Parathyroid adenoma (tissue), 2 donors: ENCODE data around the gene SUMF1.
A peak's percentile ranks its signal among the peaks of the same experiment; 100 is the strongest.

Source experiments
- H2AFZ ChIP-seq: fragments of 300-600 bp; sonication (generic); one replicate; pipeline ENCODE4 v1.7.0; 2017; ENCODE audit warnings: antibody characterized with exemption, mild to moderate bottlenecking
- H3K27ac ChIP-seq: fragments of 300-600 bp; sonication (generic); one replicate; pipeline ENCODE4 v1.7.0; 2017
- H3K27me3 ChIP-seq: fragments of 300-600 bp; sonication (generic); one replicate; pipeline ENCODE4 v1.7.0; 2017; ENCODE audit warnings: low read length; ENCODE audit not compliant: control insufficient read depth, insufficient read depth
- H3K36me3 ChIP-seq: fragments of 300-600 bp; sonication (generic); one replicate; pipeline ENCODE4 v1.7.0; 2017; ENCODE audit warnings: low read length; ENCODE audit not compliant: control insufficient read depth, insufficient read depth
- H3K4me1 ChIP-seq: fragments of 300-600 bp; sonication (generic); one replicate; pipeline ENCODE4 v1.7.0; 2017; ENCODE audit warnings: control low read depth
- H3K4me2 ChIP-seq: fragments of 300-600 bp; sonication (generic); one replicate; pipeline ENCODE4 v1.7.0; 2017; ENCODE audit warnings: low read length
- H3K4me3 ChIP-seq: fragments of 300-600 bp; sonication (generic); one replicate; pipeline ENCODE4 v1.7.0; 2017; ENCODE audit warnings: low read depth, low read length
- H3K79me2 ChIP-seq: fragments of 300-600 bp; sonication (generic); one replicate; pipeline ENCODE4 v1.7.0; 2017; ENCODE audit warnings: control low read depth
- H3K9ac ChIP-seq: fragments of 300-600 bp; sonication (generic); one replicate; pipeline ENCODE4 v1.7.0; 2017; ENCODE audit warnings: mild to moderate bottlenecking
- H3K9me3 ChIP-seq: fragments of 300-600 bp; sonication (generic); one replicate; pipeline ENCODE4 v1.7.0; 2017; ENCODE audit warnings: low read length; ENCODE audit not compliant: control insufficient read depth
- TF ChIP-seq, protein P1 (sequence below): fragments of 300-600 bp; sonication (generic); IDR thresholded peaks from one replicate; pipeline ENCODE4 v1.7.0; 2017; ENCODE audit warnings: antibody characterized with exemption, mild to moderate bottlenecking
- donor health status: primary hyperparathyroidism.

Gene SUMF1

DNA sequence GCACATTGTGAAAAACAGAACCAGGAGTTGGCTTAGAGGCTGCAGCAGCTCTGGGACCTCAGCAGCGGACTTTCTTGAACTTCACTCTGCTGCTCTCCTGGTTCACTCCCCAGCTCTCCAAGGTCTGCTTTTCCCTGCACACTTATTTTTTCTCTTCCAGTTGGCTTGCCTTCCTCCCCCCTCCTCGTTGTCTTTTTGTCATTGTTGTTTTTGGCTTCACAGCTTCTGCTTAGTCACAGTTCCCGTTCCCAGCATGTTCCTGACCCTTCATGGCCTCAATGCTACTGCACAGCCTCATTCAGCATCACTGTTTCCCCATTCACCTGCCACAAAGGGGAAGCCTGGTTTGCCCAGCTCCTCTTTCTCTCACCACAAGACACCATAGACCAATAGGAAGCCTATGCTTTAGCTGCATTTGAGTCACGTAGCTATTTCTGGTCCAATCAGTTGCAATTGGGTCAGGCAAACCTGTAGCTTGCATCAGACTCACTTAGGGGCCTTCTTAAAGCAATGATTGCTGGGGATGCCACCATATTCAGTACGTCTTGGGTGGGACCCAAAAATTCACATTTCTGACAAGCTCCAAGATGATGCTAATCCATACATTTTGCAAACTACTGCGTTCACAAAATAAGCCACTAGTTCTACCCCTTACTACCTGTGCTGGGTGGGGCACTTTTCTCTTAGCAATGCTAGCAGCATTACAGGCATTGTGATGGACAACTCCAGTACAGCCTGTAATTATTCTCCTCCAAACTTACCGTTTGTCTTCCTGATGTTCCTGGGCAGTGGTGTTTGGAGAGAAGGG, 7.8 kb upstream of the SUMF1 start:
- H3K4me1 ChIP-seq: peaks cover 6% of the 10 kb centered on the region
- H3K9me3 ChIP-seq: no peaks in the 10 kb centered on the region
- no peak overlapping the region for H3K4me3 ChIP-seq
- no peak overlapping the region for H3K27ac ChIP-seq
- H3K36me3 ChIP-seq: no peaks in the 10 kb centered on the region
- no peak overlapping the region for H2AFZ ChIP-seq
- no peaks in the 10 kb centered on the region for H3K27me3 ChIP-seq
- TF ChIP-seq, protein P1, sequence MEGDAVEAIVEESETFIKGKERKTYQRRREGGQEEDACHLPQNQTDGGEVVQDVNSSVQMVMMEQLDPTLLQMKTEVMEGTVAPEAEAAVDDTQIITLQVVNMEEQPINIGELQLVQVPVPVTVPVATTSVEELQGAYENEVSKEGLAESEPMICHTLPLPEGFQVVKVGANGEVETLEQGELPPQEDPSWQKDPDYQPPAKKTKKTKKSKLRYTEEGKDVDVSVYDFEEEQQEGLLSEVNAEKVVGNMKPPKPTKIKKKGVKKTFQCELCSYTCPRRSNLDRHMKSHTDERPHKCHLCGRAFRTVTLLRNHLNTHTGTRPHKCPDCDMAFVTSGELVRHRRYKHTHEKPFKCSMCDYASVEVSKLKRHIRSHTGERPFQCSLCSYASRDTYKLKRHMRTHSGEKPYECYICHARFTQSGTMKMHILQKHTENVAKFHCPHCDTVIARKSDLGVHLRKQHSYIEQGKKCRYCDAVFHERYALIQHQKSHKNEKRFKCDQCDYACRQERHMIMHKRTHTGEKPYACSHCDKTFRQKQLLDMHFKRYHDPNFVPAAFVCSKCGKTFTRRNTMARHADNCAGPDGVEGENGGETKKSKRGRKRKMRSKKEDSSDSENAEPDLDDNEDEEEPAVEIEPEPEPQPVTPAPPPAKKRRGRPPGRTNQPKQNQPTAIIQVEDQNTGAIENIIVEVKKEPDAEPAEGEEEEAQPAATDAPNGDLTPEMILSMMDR: no peak
- no peak overlapping the region for H3K9ac ChIP-seq
- no peak overlapping the region for H3K4me2 ChIP-seq
- H3K79me2 ChIP-seq: no peaks in the 10 kb centered on the region

DNA sequence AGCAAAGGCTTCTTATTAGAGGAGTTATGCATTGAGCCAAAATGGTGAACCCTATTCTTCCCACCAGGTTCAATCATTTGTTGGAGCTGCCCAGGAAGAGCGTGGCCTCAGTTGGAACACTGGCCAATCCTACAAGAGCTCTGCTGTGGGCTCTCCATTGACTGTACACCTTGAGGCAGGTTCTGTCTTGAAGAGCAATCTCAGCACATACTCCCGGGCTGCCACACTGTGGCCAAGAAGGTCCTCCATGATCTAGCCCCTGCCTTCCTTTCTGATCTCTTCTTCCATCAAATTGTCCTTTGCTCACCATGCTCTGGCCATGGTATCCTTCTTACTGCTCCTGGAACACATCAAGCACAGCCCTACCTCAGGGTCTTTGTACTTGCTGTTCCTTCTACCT, 5.7 kb upstream of the SUMF1 start:
- Histone ChIP-seq H3K79me2 (no peaks in the 10 kb centered on the region), H3K36me3 (no peaks in the 10 kb centered on the region), H3K9me3 (no peaks in the 10 kb centered on the region), H2AFZ (no peak overlapping the region), H3K4me2 (no peak overlapping the region), H3K4me1 (peaks cover 6% of the 10 kb centered on the region), H3K27ac (no peak overlapping the region), H3K27me3 (no peaks in the 10 kb centered on the region), H3K9ac (no peak overlapping the region), H3K4me3 (no peak overlapping the region)
- TF ChIP-seq, protein P1: no peak

DNA sequence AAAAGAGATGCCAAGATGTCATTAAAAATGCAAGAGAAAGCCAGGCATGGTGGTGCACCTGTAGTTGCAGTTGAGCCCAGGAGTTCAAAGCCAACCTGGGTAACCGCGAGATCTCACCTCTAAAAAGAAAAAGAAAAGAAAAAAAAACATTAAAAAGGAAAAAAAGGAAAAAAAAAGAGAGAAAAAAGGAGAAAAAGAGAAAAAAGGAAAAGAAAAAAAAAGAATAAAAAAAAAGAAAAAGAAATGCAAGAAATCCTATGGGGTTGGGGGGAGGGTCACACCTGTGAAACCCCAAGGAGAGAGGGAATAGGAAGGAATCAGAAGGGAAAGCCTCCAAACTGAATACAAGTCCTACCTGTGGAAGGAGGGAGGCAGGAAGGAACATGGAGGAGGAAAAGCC, 5.2 kb upstream of the SUMF1 start:
- Histone ChIP-seq H3K4me1 (peaks cover 6% of the 10 kb centered on the region), H3K9me3 (no peaks in the 10 kb centered on the region), H3K4me2 (no peak overlapping the region), H3K4me3 (no peak overlapping the region), H3K9ac (no peak overlapping the region), H3K79me2 (no peaks in the 10 kb centered on the region), H3K27me3 (no peaks in the 10 kb centered on the region), H3K27ac (no peak overlapping the region), H2AFZ (no peak overlapping the region), H3K36me3 (no peaks in the 10 kb centered on the region)
- TF ChIP-seq, protein P1: no peak

DNA sequence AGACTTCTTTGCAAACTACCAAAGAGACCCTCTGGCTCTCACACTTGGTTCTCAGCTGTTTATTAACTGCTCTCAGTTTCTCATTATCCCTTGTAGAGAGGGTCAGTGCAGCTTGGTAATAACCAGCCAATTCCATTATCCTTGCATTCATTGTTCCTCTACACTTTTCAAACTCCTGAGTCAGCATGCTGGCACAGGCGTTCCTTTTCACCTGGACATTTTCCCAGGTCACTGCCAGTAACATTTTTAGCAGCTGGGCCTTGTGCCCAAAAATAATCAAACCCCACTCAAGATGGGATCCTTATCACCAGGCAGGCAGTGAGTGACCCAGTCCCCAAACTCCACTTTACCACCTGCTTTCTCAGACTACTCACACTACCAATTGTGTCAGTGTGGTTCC, 4.8 kb upstream of the SUMF1 start:
- Histone ChIP-seq H3K4me3 (no peak overlapping the region), H3K79me2 (no peaks in the 10 kb centered on the region), H3K27me3 (no peaks in the 10 kb centered on the region), H3K36me3 (no peaks in the 10 kb centered on the region), H3K9ac (no peak overlapping the region), H3K4me2 (no peak overlapping the region), H3K4me1 (peaks cover 6% of the 10 kb centered on the region), H3K27ac (no peak overlapping the region), H2AFZ (peak overlapping the region; percentile 18), H3K9me3 (no peaks in the 10 kb centered on the region)
- TF ChIP-seq, protein P1: no peak

DNA sequence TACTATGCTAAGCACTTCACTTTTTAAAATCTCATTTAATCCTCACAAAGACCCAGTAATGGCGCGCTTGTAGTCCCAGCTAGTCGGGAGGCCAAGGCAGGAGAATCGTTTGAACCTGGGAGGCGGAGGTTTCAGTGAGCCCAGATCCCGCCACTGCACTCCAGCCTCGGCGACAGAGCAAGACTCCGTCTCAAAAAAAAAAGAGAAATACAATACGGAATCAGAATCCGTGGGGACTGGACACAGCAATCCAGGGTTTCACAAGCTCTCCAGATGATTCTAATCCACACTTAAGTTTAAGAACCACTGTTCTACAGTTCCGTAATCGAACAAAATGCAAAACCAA, 426 bp upstream of the SUMF1 start:
- Histone ChIP-seq H3K4me3 (peak overlapping the region; percentile 93), H3K27me3 (no peaks in the 10 kb centered on the region), H3K36me3 (no peaks in the 10 kb centered on the region), H3K9me3 (no peaks in the 10 kb centered on the region), H3K79me2 (peaks cover 5% of the 10 kb centered on the region), H3K9ac (no peak overlapping the region), H3K4me1 (peaks cover 13% of the 10 kb centered on the region), H3K27ac (peak overlapping the region; percentile 80), H2AFZ (peak overlapping the region; percentile 98), H3K4me2 (peak overlapping the region; percentile 94)
- TF ChIP-seq, protein P1: no peak
